ENCODE data around the gene GPAT3.

The GPAT3 gene

DNA sequence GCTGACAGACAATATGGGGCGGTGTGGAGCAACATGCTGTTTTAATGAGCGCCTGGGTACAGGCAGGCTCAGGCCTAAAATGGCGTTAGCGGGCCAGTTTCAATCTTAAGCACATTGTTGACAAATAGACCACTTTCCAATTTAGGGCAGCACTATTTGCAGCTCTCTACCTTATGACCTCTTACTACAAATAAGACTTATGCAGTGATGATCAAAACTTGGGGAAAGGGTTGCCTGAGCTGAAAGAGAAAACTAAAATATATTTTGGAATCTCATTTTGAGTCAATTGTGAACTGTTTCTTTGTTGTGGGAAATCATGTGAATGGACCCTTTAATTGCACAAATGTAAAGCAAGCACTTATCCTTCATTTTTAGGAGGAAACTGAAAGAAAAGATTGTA lies 25.5 kb upstream of the GPAT3 start:
- no peaks in the 10 kb centered on the region for H3K36me3 Mint-ChIP-seq (ENCODE audit: low read depth)

DNA sequence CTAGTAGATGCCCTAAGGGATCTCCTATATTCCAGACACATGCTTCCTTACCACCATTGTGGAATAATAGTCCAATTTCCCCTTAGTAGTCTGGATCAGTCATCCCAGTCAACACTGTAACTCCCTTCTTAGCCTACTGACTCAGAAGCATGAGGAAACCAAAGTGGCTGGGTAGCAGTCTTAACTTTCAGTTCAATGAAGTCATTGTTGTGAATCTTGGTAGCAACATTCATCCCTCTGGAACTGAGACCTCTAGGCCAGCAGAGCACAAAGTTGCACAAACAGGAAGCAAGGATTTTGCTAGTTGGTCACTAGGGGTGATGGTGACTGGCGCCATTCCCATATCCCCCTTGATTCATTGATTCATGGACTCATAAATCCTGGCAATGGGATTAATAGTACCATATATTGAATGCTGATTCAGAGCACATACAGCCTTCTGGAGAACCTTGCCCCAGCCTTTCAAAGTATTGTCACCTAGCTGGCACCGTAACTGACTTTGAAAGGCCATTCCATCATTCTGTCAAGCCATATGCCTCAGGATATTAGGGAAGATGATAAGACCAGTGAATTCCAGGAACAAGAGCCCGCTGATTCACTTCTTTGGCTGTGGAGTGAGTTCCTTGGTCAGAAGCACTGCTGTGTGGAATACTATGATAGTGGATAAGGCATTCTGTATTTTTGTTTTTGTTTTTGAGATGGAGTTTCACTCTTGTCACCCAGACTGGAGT lies 19.7 kb upstream of the GPAT3 start:
- H3K27ac Mint-ChIP-seq: no peak overlapping the region
- H3K4me3 Mint-ChIP-seq: no peak overlapping the region
- H3K4me1 Mint-ChIP-seq: no peaks in the 10 kb centered on the region
- peaks cover 5% of the 10 kb centered on the region for H3K27me3 Mint-ChIP-seq (ENCODE audit: low read depth)
- no peaks in the 10 kb centered on the region for H3K9me3 Mint-ChIP-seq
- TF ChIP-seq, protein P1, sequence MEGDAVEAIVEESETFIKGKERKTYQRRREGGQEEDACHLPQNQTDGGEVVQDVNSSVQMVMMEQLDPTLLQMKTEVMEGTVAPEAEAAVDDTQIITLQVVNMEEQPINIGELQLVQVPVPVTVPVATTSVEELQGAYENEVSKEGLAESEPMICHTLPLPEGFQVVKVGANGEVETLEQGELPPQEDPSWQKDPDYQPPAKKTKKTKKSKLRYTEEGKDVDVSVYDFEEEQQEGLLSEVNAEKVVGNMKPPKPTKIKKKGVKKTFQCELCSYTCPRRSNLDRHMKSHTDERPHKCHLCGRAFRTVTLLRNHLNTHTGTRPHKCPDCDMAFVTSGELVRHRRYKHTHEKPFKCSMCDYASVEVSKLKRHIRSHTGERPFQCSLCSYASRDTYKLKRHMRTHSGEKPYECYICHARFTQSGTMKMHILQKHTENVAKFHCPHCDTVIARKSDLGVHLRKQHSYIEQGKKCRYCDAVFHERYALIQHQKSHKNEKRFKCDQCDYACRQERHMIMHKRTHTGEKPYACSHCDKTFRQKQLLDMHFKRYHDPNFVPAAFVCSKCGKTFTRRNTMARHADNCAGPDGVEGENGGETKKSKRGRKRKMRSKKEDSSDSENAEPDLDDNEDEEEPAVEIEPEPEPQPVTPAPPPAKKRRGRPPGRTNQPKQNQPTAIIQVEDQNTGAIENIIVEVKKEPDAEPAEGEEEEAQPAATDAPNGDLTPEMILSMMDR (IDR thresholded peaks at IDR 0.05; ENCODE audit: unreplicated experiment in 3 of 3): no peak
- H3K36me3 Mint-ChIP-seq (ENCODE audit: low read depth): no peaks in the 10 kb centered on the region

More for the DNA sequence above, 25.5 kb upstream of the GPAT3 start:
- peaks cover 5% of the 10 kb centered on the region for H3K27me3 Mint-ChIP-seq (ENCODE audit: low read depth)
- no peak overlapping the region for H3K27ac Mint-ChIP-seq
- no peaks in the 10 kb centered on the region for H3K4me1 Mint-ChIP-seq
- H3K9me3 Mint-ChIP-seq: no peaks in the 10 kb centered on the region
- TF ChIP-seq, protein P1 (IDR thresholded peaks at IDR 0.05; ENCODE audit: unreplicated experiment in 3 of 3): no peak
- H3K4me3 Mint-ChIP-seq: no peak overlapping the region

DNA sequence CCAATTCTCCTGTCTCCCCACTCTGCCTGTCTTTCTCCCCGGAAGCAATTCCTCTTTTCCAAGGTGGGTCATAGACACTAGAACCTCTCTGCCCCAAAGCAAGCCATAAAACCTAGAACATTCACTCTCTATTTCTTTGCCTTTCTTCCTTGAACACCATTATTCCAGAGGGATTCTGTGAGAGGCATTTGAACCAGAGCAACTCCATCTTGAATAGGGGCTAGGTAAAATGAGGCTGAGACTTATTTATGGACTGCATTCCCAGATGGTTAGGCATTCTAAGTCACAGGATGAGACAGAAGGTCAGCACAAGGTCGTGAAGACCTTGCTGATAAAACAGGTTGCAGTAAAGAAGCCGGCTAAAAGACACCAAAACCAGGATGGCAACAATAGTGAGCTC lies 13.7 kb upstream of the GPAT3 start:
- H3K36me3 Mint-ChIP-seq (ENCODE audit: low read depth): no peaks in the 10 kb centered on the region
- H3K4me1 Mint-ChIP-seq: no peaks in the 10 kb centered on the region
- no peak overlapping the region for H3K27ac Mint-ChIP-seq
- TF ChIP-seq, protein P1 (IDR thresholded peaks at IDR 0.05; ENCODE audit: unreplicated experiment in 3 of 3): no peak
- no peak overlapping the region for H3K4me3 Mint-ChIP-seq
- H3K9me3 Mint-ChIP-seq: peaks cover 7% of the 10 kb centered on the region
- peaks cover 5% of the 10 kb centered on the region for H3K27me3 Mint-ChIP-seq (ENCODE audit: low read depth)

DNA sequence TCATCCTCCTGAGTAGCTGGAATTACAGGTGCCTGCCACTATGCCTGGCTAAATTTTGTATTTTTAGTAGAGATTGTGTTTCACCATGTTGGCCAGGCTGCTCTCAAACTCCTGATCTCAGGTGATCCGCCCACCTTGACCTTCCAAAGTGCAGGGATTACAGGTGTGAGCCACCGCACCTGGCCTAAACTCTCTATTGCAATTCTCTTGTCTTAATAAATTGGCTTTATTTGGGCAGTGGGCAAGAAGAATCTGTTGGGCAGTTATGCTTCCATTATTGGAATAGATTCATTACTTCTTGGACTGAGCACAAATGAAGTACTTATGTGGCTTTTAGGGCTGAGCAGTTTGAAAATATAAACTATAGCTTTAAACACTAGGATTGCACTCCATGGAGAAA lies 8.2 kb upstream of the GPAT3 start:
- Mint-ChIP-seq H3K36me3 (ENCODE audit: low read depth) (no peaks in the 10 kb centered on the region), H3K27me3 (ENCODE audit: low read depth) (peaks cover 25% of the 10 kb centered on the region), H3K27ac (no peak overlapping the region), H3K4me3 (no peak overlapping the region), H3K4me1 (no peaks in the 10 kb centered on the region), H3K9me3 (peaks cover 7% of the 10 kb centered on the region)
- TF ChIP-seq, protein P1 (IDR thresholded peaks at IDR 0.05; ENCODE audit: unreplicated experiment in 3 of 3): no peak

DNA sequence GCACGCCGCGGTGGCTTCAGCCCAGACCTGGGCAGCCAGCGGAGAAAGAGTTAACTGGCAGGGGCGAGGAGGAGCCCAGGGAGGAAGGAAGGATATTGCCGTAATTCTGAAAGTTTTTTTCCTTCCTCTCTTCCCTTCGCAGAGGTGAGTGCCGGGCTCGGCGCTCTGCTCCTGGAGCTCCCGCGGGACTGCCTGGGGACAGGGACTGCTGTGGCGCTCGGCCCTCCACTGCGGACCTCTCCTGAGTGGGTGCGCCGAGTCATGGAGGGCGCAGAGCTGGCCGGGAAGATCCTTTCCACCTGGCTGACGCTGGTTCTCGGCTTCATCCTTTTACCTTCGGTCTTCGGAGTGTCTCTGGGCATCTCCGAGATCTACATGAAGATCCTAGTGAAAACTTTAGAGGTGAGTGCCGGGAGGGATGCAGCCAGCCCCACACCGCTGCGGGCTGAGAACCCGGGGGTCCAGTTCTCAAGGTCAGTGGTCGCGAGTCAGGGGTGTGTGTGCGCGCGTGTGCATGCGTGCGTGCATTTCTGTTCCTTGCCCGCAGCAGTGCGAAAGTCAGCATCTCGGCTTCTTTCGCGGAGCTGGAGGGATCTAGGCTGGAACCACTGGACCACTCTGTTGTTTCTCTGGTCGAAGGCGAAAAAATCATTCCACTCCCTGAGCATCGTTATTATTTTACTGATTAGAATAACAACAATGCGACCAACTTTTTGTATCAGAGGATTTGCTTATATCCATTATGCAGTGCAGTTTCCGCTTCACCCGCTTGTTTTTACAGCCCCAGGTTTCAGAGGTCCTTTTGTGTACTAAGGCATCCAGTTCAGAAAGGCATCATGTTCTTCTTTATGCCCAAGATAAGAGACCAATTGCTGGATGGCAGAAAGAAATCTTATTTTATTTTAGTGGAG lies 709 bp downstream of the GPAT3 start:
- peaks cover 11% of the 10 kb centered on the region for H3K4me1 Mint-ChIP-seq
- H3K4me3 Mint-ChIP-seq: peak overlapping the region; percentile 84 to 93 (median 90)
- H3K36me3 Mint-ChIP-seq (ENCODE audit: low read depth): no peaks in the 10 kb centered on the region
- TF ChIP-seq, protein P1 (IDR thresholded peaks at IDR 0.05; ENCODE audit: unreplicated experiment in 3 of 3): no peak
- peaks cover 2% of the 10 kb centered on the region for H3K9me3 Mint-ChIP-seq
- no peak overlapping the region for H3K27ac Mint-ChIP-seq
- peaks cover 61% of the 10 kb centered on the region for H3K27me3 Mint-ChIP-seq (ENCODE audit: low read depth)
